Endothelial cell of umbilical vein (primary cell): ENCODE measurements around the gene INKA2.

Experiments used
- CTCF ChIP-seq, 2 donors: IDR thresholded peaks; 1 replicate in 1 of 2; 2 replicates in 1 of 2; pipeline ENCODE4 v1.5.1; 2011; ENCODE audit warnings: low read length in 2 of 2, mild to moderate bottlenecking in 2 of 2, moderate library complexity in 2 of 2, control low read depth in 1 of 2, inconsistent platforms in 1 of 2, low read depth in 1 of 2; ENCODE audit not compliant: insufficient read depth in 1 of 2; ENCODE audit errors: extremely low read depth in 1 of 2
- EZH2 ChIP-seq: IDR thresholded peaks from 2 replicates; pipeline ENCODE4 v1.6.1; 2012; ENCODE audit warnings: borderline replicate concordance, low read depth, mild to moderate bottlenecking, moderate library complexity, low read length, inconsistent platforms; ENCODE audit not compliant: severe bottlenecking
- MAX ChIP-seq: IDR thresholded peaks from 2 replicates; pipeline ENCODE4 v1.6.1; 2011; ENCODE audit not compliant: insufficient read depth, insufficient read length
- POLR2A ChIP-seq: IDR thresholded peaks from 2 replicates; pipeline ENCODE4 v1.6.1; 2012; ENCODE audit warnings: low read depth, mild to moderate bottlenecking, control low read depth, low read length
- POLR2AphosphoS5 ChIP-seq: IDR thresholded peaks from 2 replicates; pipeline ENCODE4 v1.6.1; 2012; ENCODE audit warnings: low read depth, mild to moderate bottlenecking, control low read depth, low read length, moderate library complexity; ENCODE audit not compliant: insufficient read depth

- TF ChIP-seq CTCF (IDR thresholded peaks at IDR 0.05; ENCODE audit: extremely low read depth in 1 of 2, insufficient read depth in 1 of 2, low read depth in 1 of 2, low read length in 2 of 2) (no peak), POLR2A (no peak), POLR2AphosphoS5 (no peak), EZH2 (no peak), MAX (no peak)
Measured at GRCh38 chr1:111704240-111704639, 35.0 kb downstream of the INKA2 start.
